ENCODE measurements around the gene RELA. TPM values are rescaled to one million over a fixed set of nuclear protein-coding genes. Genes with fewer than 3 reads are reported as not detected.

RELA gene
- total RNA-seq, 1 donor from 2014 or later = 68.9 TPM

DNA sequence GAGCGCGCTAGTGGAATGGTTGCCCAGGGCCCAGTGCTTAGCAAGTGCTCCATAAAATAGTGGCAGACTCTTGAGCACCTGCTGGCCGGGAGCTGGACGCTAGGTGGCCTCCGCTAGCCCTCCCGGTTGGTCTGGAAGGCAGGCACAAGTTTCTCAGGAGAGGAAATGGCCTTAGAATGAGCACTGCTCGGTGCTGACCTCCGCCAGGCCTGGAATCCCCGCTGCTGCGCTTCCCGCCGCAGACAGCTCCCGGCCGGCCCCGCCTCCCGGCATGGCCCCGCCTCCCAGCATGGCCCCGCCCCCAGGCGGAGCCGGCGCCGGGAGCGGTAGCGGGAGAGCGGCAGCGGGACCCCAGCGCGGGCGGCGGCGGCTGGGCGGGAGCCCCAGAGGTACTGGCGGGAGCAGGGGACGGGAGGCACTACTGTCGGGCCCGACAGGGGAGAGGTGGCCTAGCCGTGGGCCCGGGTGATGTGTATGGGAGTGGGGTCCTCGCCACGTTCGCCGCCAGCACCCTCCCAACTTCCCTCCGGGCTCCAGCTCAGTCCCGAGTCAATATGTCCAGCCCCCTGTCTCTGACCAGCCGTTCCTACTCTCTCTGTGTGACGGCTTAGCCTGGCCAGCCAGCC is 24.8 kb downstream of the RELA start, which contains the start of gene SIPA1:
SIPA1 (plus strand) TSS at position 308 of the 626 bp plus-strand sequence. CDS start 2,821 bp downstream, outside the sequence.
- ATAC-seq (peak; percentile 82 to 87), DNase-seq (peak; percentile 77)
- Histone ChIP-seq H3K9me3 (no peaks in the 10 kb centered on the region), H3K36me3 (peaks cover 52% of the 10 kb centered on the region), H3K4me3 (peak within 1 kb of the TSS; percentile 95), H3K4me1 (peaks cover 54% of the 10 kb centered on the region), H3K27me3 (ENCODE audit: low read depth) (no peaks in the 10 kb centered on the region), H3K27ac (peak within 1 kb of the TSS; percentile 93)
- intact Hi-C loops (cut with DNase I) = no loop called here
- TF ChIP-seq, protein P1, sequence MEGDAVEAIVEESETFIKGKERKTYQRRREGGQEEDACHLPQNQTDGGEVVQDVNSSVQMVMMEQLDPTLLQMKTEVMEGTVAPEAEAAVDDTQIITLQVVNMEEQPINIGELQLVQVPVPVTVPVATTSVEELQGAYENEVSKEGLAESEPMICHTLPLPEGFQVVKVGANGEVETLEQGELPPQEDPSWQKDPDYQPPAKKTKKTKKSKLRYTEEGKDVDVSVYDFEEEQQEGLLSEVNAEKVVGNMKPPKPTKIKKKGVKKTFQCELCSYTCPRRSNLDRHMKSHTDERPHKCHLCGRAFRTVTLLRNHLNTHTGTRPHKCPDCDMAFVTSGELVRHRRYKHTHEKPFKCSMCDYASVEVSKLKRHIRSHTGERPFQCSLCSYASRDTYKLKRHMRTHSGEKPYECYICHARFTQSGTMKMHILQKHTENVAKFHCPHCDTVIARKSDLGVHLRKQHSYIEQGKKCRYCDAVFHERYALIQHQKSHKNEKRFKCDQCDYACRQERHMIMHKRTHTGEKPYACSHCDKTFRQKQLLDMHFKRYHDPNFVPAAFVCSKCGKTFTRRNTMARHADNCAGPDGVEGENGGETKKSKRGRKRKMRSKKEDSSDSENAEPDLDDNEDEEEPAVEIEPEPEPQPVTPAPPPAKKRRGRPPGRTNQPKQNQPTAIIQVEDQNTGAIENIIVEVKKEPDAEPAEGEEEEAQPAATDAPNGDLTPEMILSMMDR (IDR thresholded peaks at IDR 0.05) = peak; percentile 48

GRCh38 chr11:65637032-65637557 is 25.6 kb downstream of the RELA start:
- Histone ChIP-seq H3K9me3 (no peaks in the 10 kb centered on the region), H3K27me3 (ENCODE audit: low read depth) (no peaks in the 10 kb centered on the region), H3K4me3 (no peak overlapping the region), H3K4me1 (peaks cover 48% of the 10 kb centered on the region), H3K27ac (peak overlapping the region; percentile 93), H3K36me3 (peaks cover 52% of the 10 kb centered on the region)
- DNase-seq (no peak), ATAC-seq (no peak)
- intact Hi-C loops (cut with DNase I) = no loop called here
- TF ChIP-seq, protein P1 (IDR thresholded peaks at IDR 0.05) = no peak

DNA sequence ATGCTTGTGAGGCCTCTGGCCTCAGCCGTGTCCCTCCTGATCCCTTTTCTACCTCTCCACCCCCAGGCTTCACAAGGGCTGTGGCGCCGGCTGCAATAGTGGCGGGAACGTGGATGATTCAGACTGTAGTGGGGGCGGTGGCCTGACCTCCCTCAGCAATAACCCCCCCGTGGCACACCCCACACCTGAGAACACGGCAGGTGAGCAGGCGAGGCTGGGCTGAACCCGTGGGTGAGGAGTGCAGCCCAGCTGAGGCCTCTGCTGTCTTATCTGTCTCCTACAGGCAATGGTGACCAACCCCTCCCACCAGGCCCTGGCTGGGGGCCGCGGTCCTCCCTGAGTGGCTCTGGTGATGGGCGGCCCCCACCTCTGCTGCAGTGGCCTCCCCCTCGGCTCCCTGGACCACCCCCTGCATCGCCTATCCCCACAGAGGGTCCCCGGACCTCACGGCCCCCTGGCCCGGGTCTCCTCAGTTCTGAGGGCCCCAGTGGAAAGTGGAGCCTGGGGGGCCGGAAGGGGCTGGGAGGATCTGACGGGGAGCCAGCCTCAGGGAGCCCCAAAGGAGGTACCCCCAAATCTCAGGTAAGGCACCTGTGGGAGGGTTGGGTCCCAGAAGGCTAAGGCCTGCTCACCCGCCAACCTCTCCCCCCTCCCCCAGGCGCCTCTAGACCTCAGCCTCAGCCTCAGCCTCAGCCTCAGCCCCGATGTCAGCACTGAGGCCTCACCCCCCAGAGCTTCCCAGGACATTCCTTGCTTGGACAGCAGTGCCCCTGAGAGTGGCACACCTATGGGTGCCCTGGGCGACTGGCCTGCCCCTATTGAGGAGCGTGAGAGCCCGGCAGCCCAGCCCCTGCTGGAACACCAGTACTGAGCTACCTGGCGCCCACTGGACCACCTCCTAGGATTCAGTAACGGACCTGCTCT is 26.3 kb downstream of the RELA start:
- Histone ChIP-seq H3K27me3 (ENCODE audit: low read depth) (no peaks in the 10 kb centered on the region), H3K27ac (peak overlapping the region; percentile 93), H3K4me3 (no peak overlapping the region), H3K36me3 (peaks cover 58% of the 10 kb centered on the region), H3K4me1 (peaks cover 41% of the 10 kb centered on the region), H3K9me3 (no peaks in the 10 kb centered on the region)
- intact Hi-C loops (cut with DNase I) = no loop called here
- TF ChIP-seq, protein P1 (IDR thresholded peaks at IDR 0.05) = no peak
- no peak for DNase-seq
- no peak for ATAC-seq

GRCh38 chr11:65634905-65635731 is 27.6 kb downstream of the RELA start:
- ATAC-seq (no peak), DNase-seq (no peak)
- TF ChIP-seq, protein P1 (IDR thresholded peaks at IDR 0.05) = no peak
- H3K27ac ChIP-seq = no peak overlapping the region
- H3K4me1 ChIP-seq = peaks cover 28% of the 10 kb centered on the region
- H3K36me3 ChIP-seq = peaks cover 70% of the 10 kb centered on the region
- intact Hi-C loops (cut with DNase I) = no loop called here
- no peaks in the 10 kb centered on the region for H3K27me3 ChIP-seq (ENCODE audit: low read depth)
- H3K4me3 ChIP-seq = no peak overlapping the region
- no peaks in the 10 kb centered on the region for H3K9me3 ChIP-seq

GRCh38 chr11:65634440-65634839 is 28.3 kb downstream of the RELA start:
- H3K27ac ChIP-seq = no peak overlapping the region
- TF ChIP-seq, protein P1 (IDR thresholded peaks at IDR 0.05) = no peak
- intact Hi-C loops (cut with DNase I) = no loop called here
- H3K4me3 ChIP-seq = no peak overlapping the region
- no peak for ATAC-seq
- H3K36me3 ChIP-seq = peaks cover 77% of the 10 kb centered on the region
- H3K4me1 ChIP-seq = peaks cover 22% of the 10 kb centered on the region
- H3K27me3 ChIP-seq (ENCODE audit: low read depth) = no peaks in the 10 kb centered on the region
- DNase-seq = no peak
- H3K9me3 ChIP-seq = no peaks in the 10 kb centered on the region
